ENCODE measurements around the gene SDHA. TPM values are rescaled to one million over a fixed set of nuclear protein-coding genes. Genes with fewer than 3 reads are reported as not detected.

SDHA gene
- total RNA-seq, 4 donors from 2014 or later: 45.7 to 71.5 (median 54.9) TPM

- TF ChIP-seq POLR2A (IDR thresholded peaks at IDR 0.05) (no peak), CTCF (IDR thresholded peaks at IDR 0.05) (no peak)
- H3K27ac ChIP-seq: no peak overlapping the region
- no peak overlapping the region for H3K4me3 ChIP-seq
- intact Hi-C loops (cut with DNase I): no loop called here
- peaks cover 0 to 69% (median 4%) of the 10 kb centered on the region in 3 donors for H3K36me3 ChIP-seq
- no peaks in the 10 kb centered on the region for H3K27me3 ChIP-seq
- no peak for DNase-seq
- no peaks in the 10 kb centered on the region for H3K9me3 ChIP-seq
- 94 to 95% methylated on average over 11 to 13 of the region's 14 CpGs for WGBS, 2 donors
- peaks cover 0 to 10% (median 0%) of the 10 kb centered on the region in 3 donors for H3K4me1 ChIP-seq
Measured at GRCh38 chr5:305459-305858, 87.3 kb downstream of the SDHA start.

GRCh38 chr5:306011-306805 lies 88.1 kb downstream of the SDHA start:
- Histone ChIP-seq H3K9me3 (no peaks in the 10 kb centered on the region), H3K36me3 (peaks cover 0 to 71% (median 4%) of the 10 kb centered on the region in 3 donors), H3K4me3 (no peak overlapping the region), H3K27me3 (no peaks in the 10 kb centered on the region), H3K27ac (no peak overlapping the region), H3K4me1 (peaks cover 0 to 17% (median 0%) of the 10 kb centered on the region in 3 donors)
- 95 to 96% methylated on average over 21 to 24 of the region's 28 CpGs for WGBS, 2 donors
- intact Hi-C loops (cut with DNase I): no loop called here
- TF ChIP-seq POLR2A (IDR thresholded peaks at IDR 0.05) (no peak), CTCF (IDR thresholded peaks at IDR 0.05) (no peak)
- no peak for DNase-seq

Other genes with a start within 250 kb of the SDHA start
- 1 to 10 TPM in 1 of 4 donors, under 1 TPM in 3; 0.12 to 1.2 (median 0.21) TPM for gene PLEKHG4B, start 126.2 kb upstream of the SDHA start, total RNA-seq
- not detected for gene LRRC14B, start 26.8 kb upstream of the SDHA start, total RNA-seq
- gene CCDC127, start 167 bp upstream of the SDHA start, total RNA-seq: 1 to 10 TPM in 3 of 4 donors, under 1 TPM in 1; 0.97 to 4.2 (median 1.9) TPM
- gene PDCD6, start 53.3 kb downstream of the SDHA start, total RNA-seq: 100 to 1,000 TPM in 3 of 4 donors, 10 to 100 TPM in 1; 97.8 to 129 (median 114) TPM
- 1 to 10 TPM in 3 of 4 donors, under 1 TPM in 1; 0.66 to 1.5 (median 1.1) TPM for gene AHRR, start 103.4 kb downstream of the SDHA start, total RNA-seq
- gene EXOC3, start 224.9 kb downstream of the SDHA start, total RNA-seq: 10 to 100 TPM; 39.1 to 54.6 (median 42.8) TPM